Gastroesophageal sphincter (tissue), 3 donors: ENCODE data around the gene SLC2A14.

Experiments
- EP300 ChIP-seq: sonication (generic); formaldehyde crosslinking; IDR thresholded peaks from one replicate; pipeline ENCODE4 v1.6.1; 2017; ENCODE audit warnings: antibody characterized with exemption, mild to moderate bottlenecking
- TF ChIP-seq, protein P1 (sequence below), 4 experiments: fragments of 200-600 bp in 2 of 4; fragments of 450-650 bp in 2 of 4; sonication (generic) in 1 of 4; IDR thresholded peaks; one replicate each; pipeline ENCODE4 v1.5.1; 2017 to 2019; ENCODE audit warnings: antibody characterized with exemption in 4 of 4, mild to moderate bottlenecking in 2 of 4, moderate library complexity in 2 of 4

DNA sequence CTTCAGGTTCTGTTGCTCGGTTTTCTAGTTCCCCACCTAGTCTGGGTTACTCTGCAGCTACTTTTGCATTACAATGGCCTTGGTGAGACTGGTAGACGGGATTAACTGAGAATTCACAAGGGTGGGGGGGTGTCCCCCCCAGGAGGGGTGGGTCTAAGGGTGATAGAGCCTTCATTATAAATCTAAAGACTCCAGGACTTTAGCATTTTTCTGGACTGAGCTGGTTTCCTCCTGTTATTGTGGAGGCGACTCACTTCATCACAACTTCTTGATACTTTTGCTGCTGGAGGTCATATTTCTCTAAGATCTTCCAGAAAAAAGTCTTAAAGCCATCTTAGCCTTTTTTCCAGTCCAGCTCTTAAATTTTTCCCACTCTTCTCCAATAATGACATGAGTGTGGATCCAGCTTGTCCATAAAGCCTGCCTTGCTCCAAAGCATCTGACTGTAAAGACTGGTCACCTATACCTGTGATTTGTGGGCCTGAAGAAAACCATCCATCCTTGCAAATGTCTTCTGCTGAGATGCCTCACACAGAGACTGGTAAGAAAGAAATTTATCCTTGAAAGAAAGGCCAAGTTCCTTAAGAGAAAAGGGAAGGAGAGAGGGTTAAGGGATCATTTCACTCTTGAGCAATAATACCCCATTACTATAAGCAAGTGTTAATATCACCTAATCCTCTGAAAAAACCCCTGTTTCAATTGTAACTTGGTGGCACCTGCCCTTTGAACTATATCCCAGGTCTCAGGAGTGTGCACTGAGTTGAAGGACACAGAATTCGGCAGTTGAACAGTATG lies 19.7 kb upstream of the SLC2A14 start:
- TF ChIP-seq, protein P1, sequence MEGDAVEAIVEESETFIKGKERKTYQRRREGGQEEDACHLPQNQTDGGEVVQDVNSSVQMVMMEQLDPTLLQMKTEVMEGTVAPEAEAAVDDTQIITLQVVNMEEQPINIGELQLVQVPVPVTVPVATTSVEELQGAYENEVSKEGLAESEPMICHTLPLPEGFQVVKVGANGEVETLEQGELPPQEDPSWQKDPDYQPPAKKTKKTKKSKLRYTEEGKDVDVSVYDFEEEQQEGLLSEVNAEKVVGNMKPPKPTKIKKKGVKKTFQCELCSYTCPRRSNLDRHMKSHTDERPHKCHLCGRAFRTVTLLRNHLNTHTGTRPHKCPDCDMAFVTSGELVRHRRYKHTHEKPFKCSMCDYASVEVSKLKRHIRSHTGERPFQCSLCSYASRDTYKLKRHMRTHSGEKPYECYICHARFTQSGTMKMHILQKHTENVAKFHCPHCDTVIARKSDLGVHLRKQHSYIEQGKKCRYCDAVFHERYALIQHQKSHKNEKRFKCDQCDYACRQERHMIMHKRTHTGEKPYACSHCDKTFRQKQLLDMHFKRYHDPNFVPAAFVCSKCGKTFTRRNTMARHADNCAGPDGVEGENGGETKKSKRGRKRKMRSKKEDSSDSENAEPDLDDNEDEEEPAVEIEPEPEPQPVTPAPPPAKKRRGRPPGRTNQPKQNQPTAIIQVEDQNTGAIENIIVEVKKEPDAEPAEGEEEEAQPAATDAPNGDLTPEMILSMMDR (IDR thresholded peaks at IDR 0.05): no peak
- no peak for TF ChIP-seq EP300
